ENCODE data around the gene HCN2. TPM values are rescaled to one million over a fixed set of nuclear protein-coding genes. Genes with fewer than 3 reads are reported as not detected.

The HCN2 gene
- total and polyA plus RNA-seq, 2 of the 13 experiments (the other 11 are each of a cell fraction or from before 2014, with no cell fraction given) = 0.01 TPM; not detected in 1

- TF ChIP-seq, protein P1, sequence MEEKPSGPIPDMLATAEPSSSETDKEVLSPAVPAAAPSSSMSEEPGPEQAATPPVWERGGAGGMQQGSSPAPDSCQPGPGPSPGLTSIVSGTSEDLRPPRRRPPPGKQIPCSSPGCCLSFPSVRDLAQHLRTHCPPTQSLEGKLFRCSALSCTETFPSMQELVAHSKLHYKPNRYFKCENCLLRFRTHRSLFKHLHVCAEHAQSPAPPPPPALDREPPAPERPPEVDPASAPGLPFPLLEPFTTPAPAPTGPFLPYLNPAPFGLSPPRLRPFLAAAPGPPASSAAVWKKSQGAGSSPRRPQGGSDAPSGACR (CRISPR knock-in tag; IDR thresholded peaks at IDR 0.05) = 0 out of 2 replicates have a peak, but pooled peaks have one; percentile 20
- TF ChIP-seq MBNL3 (CRISPR knock-in tag; conservative IDR thresholded peaks at IDR 0.05) (no peak), RBFOX2 (IDR thresholded peaks at IDR 0.05; ENCODE audit: low read depth, low read length) (peak; percentile 89), HMGA1 (CRISPR knock-in tag; conservative IDR thresholded peaks at IDR 0.05) (no peak), CEBPG (CRISPR knock-in tag; IDR thresholded peaks at IDR 0.05) (peak; percentile 60), ZC3H4 (CRISPR knock-in tag; IDR thresholded peaks at IDR 0.05; ENCODE audit: borderline replicate concordance) (no peak), GMEB1 (CRISPR knock-in tag; IDR thresholded peaks at IDR 0.05; ENCODE audit: borderline replicate concordance) (peak; percentile 82), CSRNP1 (CRISPR knock-in tag; IDR thresholded peaks at IDR 0.05) (no peak), ARHGAP35 (CRISPR knock-in tag; IDR thresholded peaks at IDR 0.05; ENCODE audit: borderline replicate concordance) (0 out of 2 replicates have a peak, but pooled peaks have one; percentile 22), FOXM1 (CRISPR knock-in tag; IDR thresholded peaks at IDR 0.05) (no peak), RELA (CRISPR knock-in tag; IDR thresholded peaks at IDR 0.05) (no peak), ZNF253 (CRISPR knock-in tag; IDR thresholded peaks at IDR 0.05; ENCODE audit: borderline replicate concordance) (no peak), ZNF33A (CRISPR knock-in tag; IDR thresholded peaks at IDR 0.05; ENCODE audit: borderline replicate concordance) (no peak), MIXL1 (CRISPR knock-in tag; IDR thresholded peaks at IDR 0.05) (0 out of 2 replicates have a peak, but pooled peaks have one; percentile 18), ZNF232 (CRISPR knock-in tag; IDR thresholded peaks at IDR 0.05; ENCODE audit: borderline replicate concordance) (no peak), ZNF704 (CRISPR knock-in tag; IDR thresholded peaks at IDR 0.05; ENCODE audit: borderline replicate concordance) (no peak), SKI (IDR thresholded peaks at IDR 0.05; ENCODE audit: partially characterized antibody) (peak; percentile 84), TBL1XR1 (IDR thresholded peaks at IDR 0.05; ENCODE audit: borderline replicate concordance, low read length, partially characterized antibody) (no peak), ZNF446 (CRISPR knock-in tag; IDR thresholded peaks at IDR 0.05) (no peak), HCFC1 (IDR thresholded peaks at IDR 0.05; ENCODE audit: low read depth, low read length) (no peak; the same call in 1 of the 2 replicates), ZNF292 (CRISPR knock-in tag; IDR thresholded peaks at IDR 0.05; ENCODE audit: borderline replicate concordance, low read depth) (peak; percentile 92), SOX6 (IDR thresholded peaks at IDR 0.05) (no peak), SOX6 (CRISPR knock-in tag; IDR thresholded peaks at IDR 0.05) (peak; percentile 85)
- TF ChIP-seq, protein P2, sequence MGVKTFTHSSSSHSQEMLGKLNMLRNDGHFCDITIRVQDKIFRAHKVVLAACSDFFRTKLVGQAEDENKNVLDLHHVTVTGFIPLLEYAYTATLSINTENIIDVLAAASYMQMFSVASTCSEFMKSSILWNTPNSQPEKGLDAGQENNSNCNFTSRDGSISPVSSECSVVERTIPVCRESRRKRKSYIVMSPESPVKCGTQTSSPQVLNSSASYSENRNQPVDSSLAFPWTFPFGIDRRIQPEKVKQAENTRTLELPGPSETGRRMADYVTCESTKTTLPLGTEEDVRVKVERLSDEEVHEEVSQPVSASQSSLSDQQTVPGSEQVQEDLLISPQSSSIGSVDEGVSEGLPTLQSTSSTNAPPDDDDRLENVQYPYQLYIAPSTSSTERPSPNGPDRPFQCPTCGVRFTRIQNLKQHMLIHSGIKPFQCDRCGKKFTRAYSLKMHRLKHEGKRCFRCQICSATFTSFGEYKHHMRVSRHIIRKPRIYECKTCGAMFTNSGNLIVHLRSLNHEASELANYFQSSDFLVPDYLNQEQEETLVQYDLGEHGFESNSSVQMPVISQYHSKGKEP (CRISPR knock-in tag; IDR thresholded peaks at IDR 0.05) = peak; percentile 18; the same call in 1 of the 2 replicates
Observed at GRCh38 chr19:660793-661426, 71.2 kb downstream of the HCN2 start (continued).

Data from HepG2 (cell line).